ENCODE results near the gene GPBAR1.

The GPBAR1 gene

DNA sequence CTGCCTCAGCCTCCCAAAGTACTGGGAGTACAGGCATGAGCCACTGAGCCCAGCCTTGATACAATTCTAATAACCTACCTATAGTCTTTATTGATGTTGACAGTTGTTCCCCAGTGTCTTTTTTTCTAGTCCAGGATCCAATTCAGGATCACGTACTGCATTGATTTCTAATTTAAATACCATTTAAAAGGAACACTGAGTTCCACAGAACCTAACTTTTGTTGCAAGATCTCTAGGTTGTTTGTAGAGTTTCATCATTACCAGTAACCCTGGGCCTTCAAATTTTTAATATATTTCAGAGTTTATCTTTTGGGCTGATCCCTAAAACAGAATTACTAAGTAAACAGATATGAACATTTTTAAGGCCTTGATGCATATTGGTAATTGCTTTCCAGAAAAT is 52.5 kb downstream of the GPBAR1 start:
- Histone ChIP-seq H3K9me3 (ENCODE audit: control insufficient read depth, insufficient read depth, low read length) (no peaks in the 10 kb centered on the region), H3K4me3 (ENCODE audit: low read length) (no peak overlapping the region), H3K4me1 (ENCODE audit: control insufficient read depth, insufficient read depth, low read length) (no peaks in the 10 kb centered on the region), H3K36me3 (ENCODE audit: control insufficient read depth, insufficient read depth, low read length) (no peaks in the 10 kb centered on the region), H3K27ac (ENCODE audit: low read length) (no peak overlapping the region), H3K27me3 (ENCODE audit: control insufficient read depth, insufficient read depth, low read length) (no peaks in the 10 kb centered on the region)
- DNase-seq (ENCODE audit: low read depth, low spot score), result no peak
- WGBS (ENCODE audit: insufficient coverage, insufficient read length), result no CpG with 5 or more reads among the region's 1 CpG

Measured in iPS DF 6.9 (cell line).